Spleen (tissue), 7 donors: ENCODE results near the gene IQGAP2.

Source experiments
- CTCF ChIP-seq, 11 experiments: fragments of 200-600 bp in 7 of 11; fragments of 450-650 bp in 4 of 11; sonication (generic) in 4 of 11; IDR thresholded peaks in 8 of 11; conservative IDR thresholded peaks in 3 of 11; 1 replicate in 7 of 11; 2 replicates in 4 of 11; pipeline versions ENCODE4 v1.4.0 to v1.8.0; 2016 to 2021; ENCODE audit warnings: antibody characterized with exemption in 11 of 11, inconsistent platforms in 4 of 11, mild to moderate bottlenecking in 1 of 11
- POLR2A ChIP-seq, 3 donors: fragments of 450-650 bp; IDR thresholded peaks; one replicate each; pipeline ENCODE4 v1.5.1; 2017; ENCODE audit warnings: antibody characterized with exemption in 3 of 3, mild to moderate bottlenecking in 1 of 3
- donor health status: DM: no; HTN: no; CAD: no; lungs with moderate emphysema.
- donor health status: DM: no; HTN: no; CAD: no.
- donor health status: DM: no; HTN: no; CAD: no.

GRCh38 chr5:76476474-76477038 is 73.5 kb downstream of the IQGAP2 start:
- no peak for TF ChIP-seq CTCF (IDR thresholded peaks at IDR 0.05 in 8 of 11, conservative IDR thresholded peaks at IDR 0.05 in 3 of 11)
- no peak for TF ChIP-seq POLR2A (IDR thresholded peaks at IDR 0.05)
